Aorta (tissue), 5 donors: Measurements from ENCODE around the gene KLK7. TPM values are rescaled to one million over a fixed set of nuclear protein-coding genes. Genes with fewer than 3 reads are reported as not detected.

ENCODE experiments used
- ATAC-seq: fragments of 200-7000 bp; cut with Tn5 transposase; one replicate; pipeline ENCODE4 v1.9.1; 2022; ENCODE audit warnings: moderate library complexity; ENCODE audit not compliant: low FRiP score
- DNase-seq, 2 donors: peaks; one replicate each; pipeline ENCODE4 v3.0.0-alpha.2; 2020
- H3K27ac ChIP-seq, 2 donors: one replicate each; pipeline ENCODE4 v1.5.1; 2013; ENCODE audit warnings: low read length in 2 of 2, mild to moderate bottlenecking in 2 of 2, moderate library complexity in 2 of 2, control low read depth in 1 of 2, inconsistent platforms in 1 of 2, low read depth in 1 of 2
- H3K27me3 ChIP-seq, 2 donors: one replicate each; pipeline ENCODE4 v1.6.1; 2013; ENCODE audit warnings: control low read depth in 1 of 2, low read length in 1 of 2, mild to moderate bottlenecking in 1 of 2, moderate library complexity in 1 of 2; ENCODE audit not compliant: insufficient read depth in 2 of 2, control insufficient read depth in 1 of 2
- H3K36me3 ChIP-seq, 2 donors: one replicate each; pipeline ENCODE4 v1.6.1; 2013; ENCODE audit warnings: control low read depth in 1 of 2, low read length in 1 of 2, mild to moderate bottlenecking in 1 of 2; ENCODE audit not compliant: insufficient read depth in 2 of 2, control insufficient read depth in 1 of 2
- H3K4me1 ChIP-seq, 2 donors: one replicate each; pipeline ENCODE4 v1.6.1; 2013; ENCODE audit warnings: low read length in 2 of 2, control low read depth in 1 of 2, mild to moderate bottlenecking in 1 of 2, moderate library complexity in 1 of 2; ENCODE audit not compliant: insufficient read depth in 2 of 2, control insufficient read depth in 1 of 2
- H3K4me3 ChIP-seq, 2 donors: one replicate each; pipeline ENCODE4 v1.5.1; 2013; ENCODE audit warnings: low read length in 2 of 2, control low read depth in 1 of 2, mild to moderate bottlenecking in 1 of 2
- H3K9me3 ChIP-seq: one replicate; pipeline ENCODE4 v1.6.1; 2013; ENCODE audit warnings: mild to moderate bottlenecking, low read length; ENCODE audit not compliant: control insufficient read depth
- WGBS, 2 donors: extraction: QIAGEN DNeasy Blood & Tissue Kit; methylation state at CpG; one replicate each; pipeline ENCODE4 v1.1.7; 2013; 5-methylcytosine and 5-hydroxymethylcytosine counted together
- intact Hi-C, 2 donors: fragments of 100-400 bp; cut with DNase I; formaldehyde crosslinking; loops; one replicate each; pipeline versions ENCODE4 v1.14.2 to v1.15.0; 2022
- polyA plus RNA-seq, 2 donors: library from polyadenylated mRNA; stranded (reverse); fragments of 200-250 nt; gene quantifications; one replicate each; pipeline ENCODE4 v1.2.3, GENCODE V29; 2013
- total RNA-seq, 2 donors: library from RNA; stranded (reverse); fragmentation: NEBNext Ultra II Directional; extraction: Animal tissue kit (Norgen Biotek cat#: 25700); gene quantifications; one replicate each; pipeline ENCODE4 v1.2.1, GENCODE V29; 2021
- donor health status: healthy with polysubstance abuse.
- donor health status: Bipolar disorder and iron deficiency.
- donor health status: DM: no; HTN: no; CAD: no.
- donor health status: DM: no; HTN: no; CAD: no.
- donor health status: DM: yes; HTN: yes; CAD: no.

KLK7 gene
- total and polyA plus RNA-seq, 4 donors = not detected

GRCh38 chr19:51005248-51005647, 21.5 kb upstream of the KLK7 start:
- H3K4me3 ChIP-seq = no peak overlapping the region
- H3K36me3 ChIP-seq = no peaks in the 10 kb centered on the region
- no peak for DNase-seq
- no peaks in the 10 kb centered on the region for H3K4me1 ChIP-seq
- intact Hi-C loops = no loop called here
- ATAC-seq = no peak
- no peaks in the 10 kb centered on the region for H3K9me3 ChIP-seq
- 85 to 92% methylated on average over 1 of the region's 1 CpG for WGBS, 2 donors
- no peak overlapping the region for H3K27ac ChIP-seq
- peaks cover 0 to 2% of the 10 kb centered on the region in 2 donors for H3K27me3 ChIP-seq

GRCh38 chr19:51003316-51003715, 19.6 kb upstream of the KLK7 start:
- DNase-seq (no peak), ATAC-seq (no peak)
- no peaks in the 10 kb centered on the region for H3K36me3 ChIP-seq
- H3K27me3 ChIP-seq = peaks cover 0 to 2% of the 10 kb centered on the region in 2 donors
- no peaks in the 10 kb centered on the region for H3K9me3 ChIP-seq
- no peak overlapping the region for H3K27ac ChIP-seq
- no peak overlapping the region for H3K4me3 ChIP-seq
- intact Hi-C loops = no loop called here
- no peaks in the 10 kb centered on the region for H3K4me1 ChIP-seq
- 77 to 85% methylated on average over 5 to 7 of the region's 7 CpGs for WGBS, 2 donors

- Histone ChIP-seq H3K4me1 (no peaks in the 10 kb centered on the region), H3K27ac (no peak overlapping the region), H3K4me3 (no peak overlapping the region), H3K27me3 (peaks cover 0 to 2% of the 10 kb centered on the region in 2 donors), H3K36me3 (no peaks in the 10 kb centered on the region), H3K9me3 (no peaks in the 10 kb centered on the region)
- 45 to 64% methylated on average over 41 to 42 of the region's 42 CpGs for WGBS, 2 donors
- DNase-seq (no peak), ATAC-seq (no peak)
- intact Hi-C loops = no loop called here
Measured at GRCh38 chr19:51002542-51003311, 19.0 kb upstream of the KLK7 start.

GRCh38 chr19:51002089-51002532, 18.4 kb upstream of the KLK7 start:
- DNase-seq (no peak), ATAC-seq (no peak)
- Histone ChIP-seq H3K27ac (no peak overlapping the region), H3K36me3 (no peaks in the 10 kb centered on the region), H3K4me1 (no peaks in the 10 kb centered on the region), H3K4me3 (no peak overlapping the region), H3K9me3 (no peaks in the 10 kb centered on the region), H3K27me3 (peaks cover 0 to 2% of the 10 kb centered on the region in 2 donors)
- WGBS, 2 donors = 38 to 45% methylated on average over 12 of the region's 12 CpGs
- intact Hi-C loops = no loop called here

GRCh38 chr19:51001515-51001914, 17.8 kb upstream of the KLK7 start, which contains the start of gene KLK8:
Gene KLK8, minus strand, starts transcription at chr19:51001604. Its CDS starts 437 bp downstream, at chr19:51001167.
- Histone ChIP-seq H3K36me3 (no peaks in the 10 kb centered on the region), H3K27me3 (peaks cover 0 to 2% of the 10 kb centered on the region in 2 donors), H3K9me3 (no peaks in the 10 kb centered on the region), H3K4me1 (no peaks in the 10 kb centered on the region), H3K4me3 (no peak within 1 kb of the TSS), H3K27ac (no peak within 1 kb of the TSS)
- intact Hi-C loops = no loop called here
- WGBS, 2 donors = 22 to 28% methylated on average over 7 of the region's 7 CpGs
- ATAC-seq (no peak), DNase-seq (no peak)

DNA sequence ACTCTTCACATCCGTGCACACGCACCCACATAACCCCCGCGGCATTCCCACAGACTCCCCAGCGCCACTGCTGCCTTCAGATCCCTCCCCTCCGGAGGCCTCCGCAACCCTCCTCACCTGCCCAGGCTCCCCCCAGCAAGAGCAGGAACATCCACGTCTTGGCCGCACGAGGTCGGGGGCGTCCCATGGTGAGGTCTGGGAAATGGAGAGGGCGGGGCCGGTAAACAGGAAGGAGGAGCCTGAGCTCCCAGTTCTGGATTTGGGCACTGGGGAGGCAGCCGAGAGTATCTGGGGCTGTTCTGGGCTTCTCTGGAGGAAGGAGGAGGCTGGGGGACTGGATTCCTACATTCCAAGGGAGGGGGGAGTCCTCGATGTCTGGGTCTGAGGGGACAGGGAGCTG, 17.3 kb upstream of the KLK7 start:
- H3K27ac ChIP-seq = no peak overlapping the region
- H3K27me3 ChIP-seq = peaks cover 0 to 2% of the 10 kb centered on the region in 2 donors
- 29 to 34% methylated on average over 16 of the region's 16 CpGs for WGBS, 2 donors
- H3K36me3 ChIP-seq = no peaks in the 10 kb centered on the region
- no peak overlapping the region for H3K4me3 ChIP-seq
- intact Hi-C loops = no loop called here
- DNase-seq (no peak), ATAC-seq (no peak)
- H3K4me1 ChIP-seq = no peaks in the 10 kb centered on the region
- H3K9me3 ChIP-seq = no peaks in the 10 kb centered on the region

GRCh38 chr19:51000426-51000825, 16.7 kb upstream of the KLK7 start:
- ATAC-seq (no peak), DNase-seq (peak in 1 of 2 donors; percentile 50)
- H3K27me3 ChIP-seq = peaks cover 0 to 2% of the 10 kb centered on the region in 2 donors

GRCh38 chr19:50998686-50999085, 15.0 kb upstream of the KLK7 start:
- H3K4me1 ChIP-seq = no peaks in the 10 kb centered on the region
- H3K27ac ChIP-seq = no peak overlapping the region
- no peak for ATAC-seq
- no peaks in the 10 kb centered on the region for H3K36me3 ChIP-seq
- intact Hi-C loops = no loop called here
- H3K4me3 ChIP-seq = no peak overlapping the region
- DNase-seq = peak in 1 of 2 donors; percentile 21
- H3K9me3 ChIP-seq = no peaks in the 10 kb centered on the region
- WGBS, 2 donors = 80 to 83% methylated on average over 4 of the region's 4 CpGs
- peaks cover 0 to 2% of the 10 kb centered on the region in 2 donors for H3K27me3 ChIP-seq

More at GRCh38 chr19:51000426-51000825, 16.7 kb upstream of the KLK7 start:
- H3K4me3 ChIP-seq = no peak overlapping the region
- WGBS, 2 donors = 86% methylated on average over 10 of the region's 10 CpGs
- H3K9me3 ChIP-seq = no peaks in the 10 kb centered on the region
- H3K27ac ChIP-seq = no peak overlapping the region
- no peaks in the 10 kb centered on the region for H3K4me1 ChIP-seq
- no peaks in the 10 kb centered on the region for H3K36me3 ChIP-seq
- intact Hi-C loops = no loop called here

GRCh38 chr19:50998061-50998460, 14.3 kb upstream of the KLK7 start:
- intact Hi-C loops = no loop called here
- 65 to 74% methylated on average over 5 of the region's 5 CpGs for WGBS, 2 donors
- Histone ChIP-seq H3K4me1 (no peaks in the 10 kb centered on the region), H3K9me3 (no peaks in the 10 kb centered on the region), H3K27ac (no peak overlapping the region), H3K4me3 (no peak overlapping the region), H3K27me3 (peaks cover 0 to 2% of the 10 kb centered on the region in 2 donors), H3K36me3 (no peaks in the 10 kb centered on the region)
- DNase-seq (no peak), ATAC-seq (no peak)
